ENCODE results near the gene PAX5. TPM values are rescaled to one million over a fixed set of nuclear protein-coding genes. Genes with fewer than 3 reads are reported as not detected.
"Not testable (repeated sequence)": the region's sequence is repeated elsewhere in the genome, so short reads cannot be mapped to it uniquely, and the experiment has no call there.

Gene PAX5
- total RNA-seq, 1 donor from 2014 or later: not detected

DNA sequence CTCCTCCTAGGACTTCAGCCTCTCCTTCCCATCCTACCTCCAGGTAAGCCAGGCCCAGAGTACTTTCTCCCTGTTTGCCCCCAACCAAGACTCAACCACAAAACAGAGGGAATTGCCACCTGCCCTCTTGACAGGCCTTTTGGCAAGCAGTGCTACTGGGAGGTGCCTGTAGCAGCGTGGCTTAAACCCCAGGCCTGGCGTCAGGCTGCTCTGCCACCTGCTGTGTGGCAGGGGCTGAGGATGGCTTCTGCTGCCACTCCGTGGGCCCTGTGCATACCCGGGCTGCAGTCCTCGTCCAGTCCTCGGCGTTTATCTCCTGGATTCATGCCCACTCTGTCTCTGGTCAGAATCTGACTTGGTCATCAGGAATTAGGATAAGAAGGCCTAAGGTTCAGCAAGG, 163.1 kb downstream of the PAX5 start:
- Histone ChIP-seq H3K27me3 (ENCODE audit: control insufficient read depth in 3 of 3, insufficient read depth in 3 of 3, low read length in 3 of 3) (peaks cover 10 to 20% (median 11%) of the 10 kb centered on the region in 3 donors), H3K4me1 (ENCODE audit: control insufficient read depth in 3 of 3, insufficient read depth in 3 of 3, low read length in 3 of 3) (no peaks in the 10 kb centered on the region), H3K4me3 (ENCODE audit: low read length in 3 of 3) (no peak overlapping the region), H3K27ac (ENCODE audit: low read depth, low read length) (no peak overlapping the region), H3K36me3 (ENCODE audit: control insufficient read depth in 3 of 3, insufficient read depth in 3 of 3, low read length in 3 of 3) (no peaks in the 10 kb centered on the region), H3K9me3 (ENCODE audit: control insufficient read depth in 3 of 3, low read length in 3 of 3) (no peaks in the 10 kb centered on the region), H3K9ac (ENCODE audit: low read depth in 1 of 3, low read length in 3 of 3) (no peak overlapping the region)

DNA sequence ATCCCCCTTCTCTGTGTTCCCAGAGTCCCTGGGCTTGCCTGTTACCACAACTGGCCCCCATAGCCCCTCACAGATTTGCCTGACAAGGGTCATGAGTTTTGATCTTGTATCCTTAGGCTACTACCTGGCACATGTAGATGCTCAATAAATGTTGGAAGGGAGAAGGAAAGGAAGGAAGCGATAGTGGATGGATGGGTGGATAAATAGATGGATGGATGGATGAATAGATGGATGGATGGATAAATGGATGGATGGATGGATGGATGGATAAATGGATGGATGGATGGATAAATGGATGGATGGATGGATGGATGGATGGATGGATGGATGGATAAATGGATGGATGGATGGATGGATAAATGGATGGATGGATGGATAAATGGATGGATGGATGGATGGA, 164.5 kb downstream of the PAX5 start:
- peaks cover 10 to 22% (median 11%) of the 10 kb centered on the region in 3 donors for H3K27me3 ChIP-seq (ENCODE audit: control insufficient read depth in 3 of 3, insufficient read depth in 3 of 3, low read length in 3 of 3)
- H3K4me1 ChIP-seq (ENCODE audit: control insufficient read depth in 3 of 3, insufficient read depth in 3 of 3, low read length in 3 of 3); H3K4me3 ChIP-seq (ENCODE audit: low read length in 3 of 3); H3K9ac ChIP-seq (ENCODE audit: low read depth in 1 of 3, low read length in 3 of 3); H3K36me3 ChIP-seq (ENCODE audit: control insufficient read depth in 3 of 3, insufficient read depth in 3 of 3, low read length in 3 of 3); H3K9me3 ChIP-seq (ENCODE audit: control insufficient read depth in 3 of 3, low read length in 3 of 3); H3K27ac ChIP-seq (ENCODE audit: low read depth, low read length): not testable (repeated sequence)

DNA sequence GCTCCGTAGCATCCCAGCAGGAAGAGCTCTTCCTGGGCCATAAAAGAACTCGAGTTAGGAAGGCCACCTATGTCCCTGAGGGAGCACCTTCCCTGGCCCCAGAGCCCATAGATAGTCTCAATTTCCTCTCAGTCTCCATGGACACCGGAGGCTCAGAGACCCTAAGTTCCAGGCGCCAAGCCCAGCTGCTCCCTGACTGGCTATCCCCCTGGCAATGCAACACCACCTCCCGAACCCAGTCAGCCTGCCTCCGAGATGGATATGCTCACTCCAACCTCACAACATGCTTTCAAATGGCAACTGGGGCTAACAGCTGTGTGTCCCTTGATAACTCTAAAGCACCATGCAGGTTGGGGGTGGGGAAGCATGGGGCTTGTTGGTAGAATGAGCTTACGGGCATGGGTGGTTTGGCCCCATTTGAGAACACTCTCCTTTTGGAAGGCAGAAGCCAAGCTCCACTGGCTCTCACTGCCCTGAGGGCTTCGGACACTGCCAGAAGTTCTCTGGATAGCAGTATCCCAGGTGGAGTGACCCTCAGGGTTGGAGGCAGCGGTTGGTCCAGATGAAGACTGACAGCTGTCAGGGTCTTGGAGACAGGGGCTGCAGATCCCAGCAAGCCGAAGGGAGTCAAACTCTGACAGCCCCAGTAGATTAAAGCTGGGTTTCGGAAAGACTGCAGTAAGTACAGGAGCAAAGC, 165.3 kb downstream of the PAX5 start:
- no peak overlapping the region for H3K27ac ChIP-seq (ENCODE audit: low read depth, low read length)
- H3K27me3 ChIP-seq (ENCODE audit: control insufficient read depth in 3 of 3, insufficient read depth in 3 of 3, low read length in 3 of 3): peaks cover 10 to 26% (median 11%) of the 10 kb centered on the region in 3 donors
- no peak overlapping the region for H3K9ac ChIP-seq (ENCODE audit: low read depth in 1 of 3, low read length in 3 of 3)
- no peaks in the 10 kb centered on the region for H3K36me3 ChIP-seq (ENCODE audit: control insufficient read depth in 3 of 3, insufficient read depth in 3 of 3, low read length in 3 of 3)
- H3K9me3 ChIP-seq (ENCODE audit: control insufficient read depth in 3 of 3, low read length in 3 of 3): no peaks in the 10 kb centered on the region
- no peak overlapping the region for H3K4me3 ChIP-seq (ENCODE audit: low read length in 3 of 3)
- H3K4me1 ChIP-seq (ENCODE audit: control insufficient read depth in 3 of 3, insufficient read depth in 3 of 3, low read length in 3 of 3): no peaks in the 10 kb centered on the region

DNA sequence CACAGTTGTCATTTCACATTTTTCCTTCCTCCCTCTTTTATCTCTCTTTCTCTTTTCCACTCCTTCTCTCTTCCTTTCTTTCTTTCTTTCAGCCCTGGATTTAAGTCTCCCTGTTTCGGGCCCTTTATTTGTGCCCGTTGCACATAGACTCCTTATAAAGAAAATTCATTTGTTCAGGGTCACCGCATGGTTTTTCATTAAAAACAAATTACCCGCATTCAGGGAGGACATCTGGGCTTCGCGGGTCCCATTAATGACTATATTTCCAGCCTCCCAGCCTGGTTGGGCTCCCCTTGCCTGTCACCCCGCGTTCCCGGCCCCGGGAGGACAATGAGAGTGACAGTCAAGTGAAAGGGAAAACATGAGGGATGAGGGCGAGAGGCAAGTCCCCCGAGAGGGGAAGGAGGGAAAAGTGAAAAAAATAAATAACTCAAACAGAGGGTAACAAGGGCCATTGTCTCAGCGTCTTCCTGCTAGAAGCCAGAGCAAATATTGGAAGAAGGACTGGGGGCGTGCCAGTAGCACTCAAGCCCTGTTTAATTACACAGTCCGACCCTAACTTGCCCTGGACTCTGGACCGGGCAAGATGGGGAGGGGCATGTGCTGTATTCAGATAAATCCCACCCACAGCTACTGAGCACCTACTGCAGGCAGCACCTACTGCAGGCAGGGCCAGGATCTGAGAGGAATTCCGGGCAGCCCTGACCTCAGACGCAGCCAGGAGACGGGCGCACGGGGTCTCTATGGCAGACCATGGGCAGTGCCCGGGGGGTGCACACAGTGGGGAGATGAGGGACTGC, 166.2 kb downstream of the PAX5 start:
- Histone ChIP-seq H3K4me1 (ENCODE audit: control insufficient read depth in 3 of 3, insufficient read depth in 3 of 3, low read length in 3 of 3) (no peaks in the 10 kb centered on the region), H3K27me3 (ENCODE audit: control insufficient read depth in 3 of 3, insufficient read depth in 3 of 3, low read length in 3 of 3) (peaks cover 10 to 22% (median 11%) of the 10 kb centered on the region in 3 donors), H3K27ac (ENCODE audit: low read depth, low read length) (no peak overlapping the region), H3K9ac (ENCODE audit: low read depth in 1 of 3, low read length in 3 of 3) (no peak overlapping the region), H3K36me3 (ENCODE audit: control insufficient read depth in 3 of 3, insufficient read depth in 3 of 3, low read length in 3 of 3) (no peaks in the 10 kb centered on the region), H3K9me3 (ENCODE audit: control insufficient read depth in 3 of 3, low read length in 3 of 3) (no peaks in the 10 kb centered on the region), H3K4me3 (ENCODE audit: low read length in 3 of 3) (no peak overlapping the region)

DNA sequence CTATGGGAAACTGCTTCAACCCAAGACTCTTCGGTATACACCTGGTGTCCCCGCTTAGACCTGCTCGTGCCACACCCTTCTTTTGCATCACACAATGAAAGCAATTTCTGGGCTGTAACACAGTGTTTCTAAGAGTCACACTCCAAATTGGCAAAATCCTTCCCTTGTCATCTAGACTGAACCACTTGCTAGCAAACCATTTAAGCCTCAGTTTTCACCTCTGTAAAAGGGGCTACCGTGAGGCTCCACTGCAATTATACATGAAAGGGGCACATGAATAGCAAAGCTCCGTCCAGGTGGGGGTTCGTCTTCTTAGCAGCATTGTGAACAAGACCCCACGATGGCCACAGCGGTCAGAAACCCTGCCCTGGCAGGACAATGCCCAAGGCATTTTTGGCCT, 166.8 kb downstream of the PAX5 start:
- H3K27me3 ChIP-seq (ENCODE audit: control insufficient read depth in 3 of 3, insufficient read depth in 3 of 3, low read length in 3 of 3): peaks cover 10 to 21% (median 11%) of the 10 kb centered on the region in 3 donors
- no peaks in the 10 kb centered on the region for H3K4me1 ChIP-seq (ENCODE audit: control insufficient read depth in 3 of 3, insufficient read depth in 3 of 3, low read length in 3 of 3)
- H3K36me3 ChIP-seq (ENCODE audit: control insufficient read depth in 3 of 3, insufficient read depth in 3 of 3, low read length in 3 of 3): no peaks in the 10 kb centered on the region
- H3K27ac ChIP-seq (ENCODE audit: low read depth, low read length): no peak overlapping the region
- no peak overlapping the region for H3K9ac ChIP-seq (ENCODE audit: low read depth in 1 of 3, low read length in 3 of 3)
- H3K4me3 ChIP-seq (ENCODE audit: low read length in 3 of 3): no peak overlapping the region
- H3K9me3 ChIP-seq (ENCODE audit: control insufficient read depth in 3 of 3, low read length in 3 of 3): no peaks in the 10 kb centered on the region

DNA sequence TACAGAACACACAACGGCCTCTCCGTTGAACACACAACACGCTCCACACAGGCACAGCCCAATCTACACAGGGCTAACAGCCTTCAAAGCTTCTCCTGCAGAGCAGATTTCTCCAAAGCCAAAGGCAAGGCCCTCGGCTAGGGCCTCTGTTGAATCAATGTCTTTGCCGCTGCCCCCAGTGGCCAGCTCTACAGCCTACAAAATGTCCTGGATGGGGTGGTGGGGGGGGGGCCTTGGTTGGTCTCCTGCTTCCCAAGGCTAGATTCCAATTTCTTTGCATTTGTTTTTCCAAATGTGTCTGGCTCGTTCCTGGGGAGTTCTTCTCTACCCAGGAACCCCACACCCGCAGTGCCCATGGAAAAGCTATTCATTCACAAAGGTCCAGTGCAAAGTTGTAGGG, 167.2 kb downstream of the PAX5 start:
- Histone ChIP-seq H3K27ac (ENCODE audit: low read depth, low read length) (no peak overlapping the region), H3K27me3 (ENCODE audit: control insufficient read depth in 3 of 3, insufficient read depth in 3 of 3, low read length in 3 of 3) (peaks cover 11 to 25% (median 13%) of the 10 kb centered on the region in 3 donors), H3K4me1 (ENCODE audit: control insufficient read depth in 3 of 3, insufficient read depth in 3 of 3, low read length in 3 of 3) (no peaks in the 10 kb centered on the region), H3K9me3 (ENCODE audit: control insufficient read depth in 3 of 3, low read length in 3 of 3) (no peaks in the 10 kb centered on the region), H3K36me3 (ENCODE audit: control insufficient read depth in 3 of 3, insufficient read depth in 3 of 3, low read length in 3 of 3) (no peaks in the 10 kb centered on the region), H3K9ac (ENCODE audit: low read depth in 1 of 3, low read length in 3 of 3) (no peak overlapping the region), H3K4me3 (ENCODE audit: low read length in 3 of 3) (no peak overlapping the region)

DNA sequence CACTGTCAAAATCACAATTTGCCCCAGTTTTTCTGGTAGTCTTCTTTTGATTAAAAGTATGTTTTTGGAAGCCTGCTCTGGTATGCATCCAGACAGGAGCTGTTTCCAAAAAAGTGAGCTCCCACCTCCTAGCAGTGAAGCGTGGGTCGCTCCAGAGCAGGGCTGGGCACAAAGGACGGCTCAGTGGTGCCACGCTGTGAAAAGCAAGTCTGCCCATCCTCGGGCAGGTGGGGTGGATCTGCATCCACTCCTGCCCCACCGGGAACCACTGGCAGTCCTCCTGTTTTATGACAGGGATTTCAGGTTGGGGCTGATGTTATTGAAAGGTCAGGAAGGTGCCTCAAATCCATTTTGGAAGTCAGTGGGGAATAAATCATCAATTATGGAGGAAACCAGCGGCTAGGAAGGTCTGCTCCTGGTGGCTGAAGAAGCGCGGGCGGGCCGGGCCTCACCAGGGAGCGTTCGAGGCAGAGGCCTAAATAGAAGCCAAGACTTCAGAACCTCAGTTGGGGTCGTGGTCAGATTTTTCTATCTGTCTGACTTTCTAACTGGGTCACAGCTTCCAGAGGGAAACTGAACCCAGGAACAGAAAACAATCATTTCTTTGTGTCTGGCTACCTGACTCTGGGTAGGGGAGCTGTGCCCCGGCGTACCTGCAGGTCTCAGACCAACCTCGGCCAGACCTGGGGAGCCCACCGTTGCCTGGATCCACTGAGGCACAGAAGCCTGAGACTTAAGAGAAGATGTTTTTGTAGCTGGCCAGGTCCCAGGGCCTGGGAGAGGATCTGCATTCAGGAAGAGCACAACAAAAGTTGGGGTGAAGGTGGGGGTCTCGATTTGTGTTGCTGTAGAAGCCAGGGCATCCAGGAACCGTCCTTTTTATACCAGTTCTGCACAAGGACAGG, 168.1 kb downstream of the PAX5 start:
- H3K4me1 ChIP-seq (ENCODE audit: control insufficient read depth in 3 of 3, insufficient read depth in 3 of 3, low read length in 3 of 3): no peaks in the 10 kb centered on the region
- H3K27me3 ChIP-seq (ENCODE audit: control insufficient read depth in 3 of 3, insufficient read depth in 3 of 3, low read length in 3 of 3): peaks cover 15 to 25% (median 17%) of the 10 kb centered on the region in 3 donors
- no peak overlapping the region for H3K27ac ChIP-seq (ENCODE audit: low read depth, low read length)
- no peaks in the 10 kb centered on the region for H3K36me3 ChIP-seq (ENCODE audit: control insufficient read depth in 3 of 3, insufficient read depth in 3 of 3, low read length in 3 of 3)
- H3K9ac ChIP-seq (ENCODE audit: low read depth in 1 of 3, low read length in 3 of 3): no peak overlapping the region
- H3K4me3 ChIP-seq (ENCODE audit: low read length in 3 of 3): no peak overlapping the region
- no peaks in the 10 kb centered on the region for H3K9me3 ChIP-seq (ENCODE audit: control insufficient read depth in 3 of 3, low read length in 3 of 3)

DNA sequence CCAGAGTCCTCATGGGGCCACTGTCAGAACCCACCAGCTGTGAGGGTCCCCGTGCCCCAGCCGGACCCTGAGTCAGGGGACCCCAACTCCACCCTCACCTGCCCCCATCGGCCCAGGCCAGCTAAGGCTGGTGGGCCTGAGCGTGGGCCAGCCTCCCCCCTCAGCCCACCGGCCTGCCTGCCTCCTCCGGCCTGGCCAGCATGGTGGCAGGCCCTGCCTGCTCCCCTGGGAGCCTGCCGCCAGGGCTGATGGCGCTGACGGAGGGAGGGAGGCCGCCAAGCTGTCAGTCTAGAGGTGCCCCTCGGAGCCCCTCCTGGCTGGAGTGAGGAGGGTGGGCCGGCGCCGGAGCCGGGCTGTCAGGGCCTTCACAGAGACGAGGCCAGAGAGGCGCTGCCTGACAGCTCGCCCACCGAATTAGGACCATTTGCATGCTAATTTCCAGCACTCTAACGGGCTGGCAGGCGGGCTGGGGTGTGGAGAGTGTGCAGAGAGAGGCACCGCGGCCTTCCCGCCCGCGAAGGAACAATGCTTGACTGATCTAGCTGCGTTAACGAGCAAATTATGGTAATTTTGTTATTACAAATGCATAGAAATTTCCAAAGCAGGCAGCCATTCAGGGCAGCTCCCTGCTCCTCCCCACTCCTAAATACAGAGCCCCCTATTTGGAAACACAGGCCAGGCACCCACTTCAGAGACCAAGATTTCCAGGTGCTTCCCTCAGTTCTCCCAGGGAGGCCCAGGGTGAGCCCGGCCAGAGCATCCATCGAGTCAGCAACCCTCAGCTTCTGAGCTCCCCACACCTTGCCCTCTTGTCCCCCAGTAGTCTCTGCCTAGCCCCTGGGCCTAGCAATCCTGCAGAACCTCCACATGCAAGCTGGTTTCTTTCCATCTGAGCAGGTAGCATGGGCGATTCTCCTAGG, 169.3 kb downstream of the PAX5 start:
- no peaks in the 10 kb centered on the region for H3K36me3 ChIP-seq (ENCODE audit: control insufficient read depth in 3 of 3, insufficient read depth in 3 of 3, low read length in 3 of 3)
- no peaks in the 10 kb centered on the region for H3K9me3 ChIP-seq (ENCODE audit: control insufficient read depth in 3 of 3, low read length in 3 of 3)
- no peak overlapping the region for H3K4me3 ChIP-seq (ENCODE audit: low read length in 3 of 3)
- no peaks in the 10 kb centered on the region for H3K4me1 ChIP-seq (ENCODE audit: control insufficient read depth in 3 of 3, insufficient read depth in 3 of 3, low read length in 3 of 3)
- H3K9ac ChIP-seq (ENCODE audit: low read depth in 1 of 3, low read length in 3 of 3): no peak overlapping the region
- H3K27ac ChIP-seq (ENCODE audit: low read depth, low read length): no peak overlapping the region
- H3K27me3 ChIP-seq (ENCODE audit: control insufficient read depth in 3 of 3, insufficient read depth in 3 of 3, low read length in 3 of 3): peaks cover 15 to 25% (median 25%) of the 10 kb centered on the region in 3 donors
